Keratinocyte (primary cell): ENCODE data around the gene NLK. TPM values are rescaled to one million over a fixed set of nuclear protein-coding genes. Genes with fewer than 3 reads are reported as not detected.

Source experiments
- DNase-seq: peaks from one replicate; pipeline ENCODE4 v3.0.0-alpha.2; 2011; ENCODE audit warnings: low read depth, missing footprints, low spot score
- FAIRE-seq: peaks from 2 replicates; lab custom pipeline; 2011; peaks lifted over from hg19 to GRCh38; lab: Jason Lieb, UNC
- H2AFZ ChIP-seq: 2 replicates; pipeline ENCODE4 v1.6.0; 2012; ENCODE audit warnings: low read length, control low read depth, inconsistent platforms; ENCODE audit not compliant: control insufficient read depth
- H3K27ac ChIP-seq: 2 replicates; pipeline ENCODE4 v1.5.1; 2011; ENCODE audit warnings: low read length; ENCODE audit not compliant: control insufficient read depth, insufficient read depth
- H3K27me3 ChIP-seq: 3 replicates; pipeline ENCODE4 v1.6.0; 2011; ENCODE audit warnings: low read length; ENCODE audit not compliant: control insufficient read depth, insufficient read depth; ENCODE audit errors: extremely low read depth
- H3K36me3 ChIP-seq, 2 experiments: 2 replicates in 1 of 2; 3 replicates in 1 of 2; pipeline ENCODE4 v1.5.1; 2011; ENCODE audit warnings: low read length in 2 of 2, mild to moderate bottlenecking in 1 of 2; ENCODE audit not compliant: control insufficient read depth in 2 of 2, insufficient read depth in 2 of 2; ENCODE audit errors: extremely low read depth in 1 of 2
- H3K4me1 ChIP-seq: 3 replicates; pipeline ENCODE4 v1.5.1; 2011; ENCODE audit warnings: low read length; ENCODE audit not compliant: control insufficient read depth, insufficient read depth; ENCODE audit errors: extremely low read depth
- H3K4me2 ChIP-seq: 3 replicates; pipeline ENCODE4 v1.6.0; 2011; ENCODE audit warnings: low read depth, low read length; ENCODE audit not compliant: control insufficient read depth, insufficient read depth; ENCODE audit errors: extremely low read depth
- H3K4me3 ChIP-seq, 3 experiments: fragments of 200-600 bp in 1 of 3; sonication (generic) in 1 of 3; 2 replicates in 2 of 3; 3 replicates in 1 of 3; pipeline ENCODE4 v1.5.1; 2011 to 2016; ENCODE audit warnings: low read length in 3 of 3, mild to moderate bottlenecking in 3 of 3, control low read depth in 2 of 3, inconsistent platforms in 1 of 3, low read depth in 1 of 3, mixed read lengths in 1 of 3, mixed run types in 1 of 3, moderate library complexity in 1 of 3; ENCODE audit not compliant: control insufficient read depth in 2 of 3, insufficient read depth in 2 of 3; ENCODE audit errors: extremely low read depth in 1 of 3
- H3K79me2 ChIP-seq: 2 replicates; pipeline ENCODE4 v1.6.0; 2012; ENCODE audit warnings: low read length; ENCODE audit not compliant: control insufficient read depth, insufficient read depth
- H3K9ac ChIP-seq: 3 replicates; pipeline ENCODE4 v1.6.0; 2011; ENCODE audit warnings: low read length; ENCODE audit not compliant: control insufficient read depth, insufficient read depth; ENCODE audit errors: extremely low read depth
- H3K9me1 ChIP-seq: 3 replicates; pipeline ENCODE4 v1.6.0; 2011; ENCODE audit warnings: low read length; ENCODE audit not compliant: control insufficient read depth, insufficient read depth; ENCODE audit errors: extremely low read depth
- H3K9me3 ChIP-seq: 2 replicates; pipeline ENCODE4 v1.5.1; 2012; ENCODE audit warnings: low read depth, low read length; ENCODE audit not compliant: control insufficient read depth
- H4K20me1 ChIP-seq: 3 replicates; pipeline ENCODE4 v1.6.0; 2011; ENCODE audit warnings: low read length; ENCODE audit not compliant: control insufficient read depth, insufficient read depth; ENCODE audit errors: extremely low read depth
- CTCF ChIP-seq, 3 experiments: IDR thresholded peaks in 1 of 3; conservative IDR thresholded peaks in 1 of 3; optimal IDR thresholded peaks in 1 of 3; 2 replicates in 2 of 3; 3 replicates in 1 of 3; pipeline versions ENCODE3 to v1.5.1; 2011; ENCODE audit warnings: low read length in 3 of 3, mild to moderate bottlenecking in 3 of 3, moderate library complexity in 2 of 3, control low read depth in 1 of 3, inconsistent platforms in 1 of 3; ENCODE audit not compliant: insufficient read depth in 2 of 3; ENCODE audit errors: extremely low read depth in 1 of 3
- EZH2 ChIP-seq: IDR thresholded peaks from one replicate; pipeline ENCODE4 v1.6.1; 2012; ENCODE audit warnings: inconsistent platforms, mild to moderate bottlenecking, low read length, moderate library complexity
- dilution Hi-C: fragments of 300-500 bp; cut with MboI; formaldehyde crosslinking; loops from one replicate; pipeline ENCODE4 v1.7.0; 2020; ENCODE audit warnings: low sequenced_read_pairs; ENCODE audit not compliant: extremely low pct_ligation_motif_present
- polyA plus RNA-seq, 5 experiments: library from polyadenylated mRNA; depleted of rRNA in 3 of 5; stranded (reverse) in 3 of 5; stranded (forward) in 1 of 5; unstranded in 1 of 5; fragments of >200 nt; gene quantifications; 1 replicate in 1 of 5; 2 replicates in 3 of 5; 3 replicates in 1 of 5; pipeline versions ENCODE4 v1.2.1 to v1.2.3, GENCODE V29; 2011 to 2012; ENCODE audit warnings: missing spikeins in 2 of 5, low read depth in 1 of 5, low replicate concordance in 1 of 5

NLK gene
- polyA plus RNA-seq, 1 donor (not counting 4 experiments of a cell fraction or from before 2014, with no cell fraction given), result 20.9 TPM

- no peak for FAIRE-seq
- Histone ChIP-seq H3K9ac (no peak overlapping the region), H3K4me1 (no peaks in the 10 kb centered on the region), H3K4me2 (no peak overlapping the region), H3K79me2 (no peaks in the 10 kb centered on the region), H3K36me3 (no peaks in the 10 kb centered on the region), H3K27ac (no peak overlapping the region), H4K20me1 (no peaks in the 10 kb centered on the region), H3K27me3 (no peaks in the 10 kb centered on the region), H2AFZ (no peak overlapping the region), H3K9me3 (no peaks in the 10 kb centered on the region), H3K9me1 (no peaks in the 10 kb centered on the region), H3K4me3 (no peak overlapping the region)
- TF ChIP-seq CTCF (optimal IDR thresholded peaks at IDR 0.05 in 1 of 3, IDR thresholded peaks at IDR 0.05 in 1 of 3, conservative IDR thresholded peaks at IDR 0.05 in 1 of 3; ENCODE audit: extremely low read depth in 1 of 3, insufficient read depth in 2 of 3, low read length in 3 of 3), result no peak
- no peak for TF ChIP-seq EZH2
- dilution Hi-C loops, result no loop called here
- DNase-seq, result no peak
Observed at GRCh38 chr17:28159004-28159403, 116.5 kb downstream of the NLK start.

- no peak for TF ChIP-seq CTCF (optimal IDR thresholded peaks at IDR 0.05 in 1 of 3, IDR thresholded peaks at IDR 0.05 in 1 of 3, conservative IDR thresholded peaks at IDR 0.05 in 1 of 3; ENCODE audit: extremely low read depth in 1 of 3, insufficient read depth in 2 of 3, low read length in 3 of 3)
- no peak for TF ChIP-seq EZH2
- no peak for FAIRE-seq
- no peak overlapping the region for H3K4me3 ChIP-seq
- no peak for DNase-seq
- H3K27ac ChIP-seq, result no peak overlapping the region
- no peak overlapping the region for H2AFZ ChIP-seq
- H3K9me3 ChIP-seq, result no peaks in the 10 kb centered on the region
- H3K9me1 ChIP-seq, result no peaks in the 10 kb centered on the region
- H3K4me2 ChIP-seq, result no peak overlapping the region
- dilution Hi-C loops, result no loop called here
- no peaks in the 10 kb centered on the region for H3K36me3 ChIP-seq
- H3K4me1 ChIP-seq, result no peaks in the 10 kb centered on the region
- no peaks in the 10 kb centered on the region for H3K79me2 ChIP-seq
- H3K9ac ChIP-seq, result no peak overlapping the region
- no peaks in the 10 kb centered on the region for H4K20me1 ChIP-seq
- no peaks in the 10 kb centered on the region for H3K27me3 ChIP-seq
Observed at GRCh38 chr17:28159924-28160323, 117.4 kb downstream of the NLK start.
